ENCODE measurements around the gene UBXN1. TPM values are rescaled to one million over a fixed set of nuclear protein-coding genes. Genes with fewer than 3 reads are reported as not detected.
"Not testable (repeated sequence)": the region's sequence is repeated elsewhere in the genome, so short reads cannot be mapped to it uniquely, and the experiment has no call there.

Gene UBXN1
- polyA plus RNA-seq, 3 donors, result 127 to 237 (median 188) TPM

- H3K27ac ChIP-seq (ENCODE audit: low read depth, low read length), result no peak overlapping the region
- 36 to 40% (median 39%) methylated on average over 4 of the region's 4 CpGs for WGBS, 3 donors
Observed at GRCh38 chr11:62680825-62681240, 2.0 kb upstream of the UBXN1 start.

- 3 to 5% (median 4%) methylated on average over 16 of the region's 16 CpGs for WGBS, 3 donors
- peak overlapping the region; percentile 68 for H3K27ac ChIP-seq (ENCODE audit: low read depth, low read length)
Observed at GRCh38 chr11:62678433-62678769, 472 bp downstream of the UBXN1 start.

- H3K27ac ChIP-seq (ENCODE audit: low read depth, low read length), result no peak overlapping the region
- WGBS, 3 donors, result 78 to 81% (median 80%) methylated on average over 15 of the region's 15 CpGs
Observed at GRCh38 chr11:62677714-62678113, 1.2 kb downstream of the UBXN1 start.

DNA sequence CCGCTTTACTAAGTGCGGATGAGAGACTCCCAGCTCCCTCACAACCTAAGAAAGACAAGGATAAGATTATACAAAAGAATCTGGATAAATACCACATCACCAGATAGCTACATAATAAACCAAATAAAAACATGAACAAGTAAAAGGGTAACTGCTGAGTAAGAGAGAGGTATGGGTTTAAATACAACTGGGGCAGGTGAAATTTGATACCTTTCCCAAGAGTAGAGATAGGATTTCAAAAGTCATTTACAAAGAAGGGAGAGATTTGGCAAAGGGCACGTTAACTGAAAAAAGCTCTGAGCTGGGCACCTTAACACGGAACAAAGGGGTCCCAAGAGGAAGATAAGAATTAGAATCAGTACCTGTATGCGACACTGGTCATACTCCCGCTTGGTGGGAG lies 1.7 kb downstream of the UBXN1 start:
- WGBS, 3 donors, result 70 to 82% (median 77%) methylated on average over 6 of the region's 6 CpGs

GRCh38 chr11:62676698-62677097 lies 2.2 kb downstream of the UBXN1 start:
- H3K27ac ChIP-seq (ENCODE audit: low read depth, low read length), result no peak overlapping the region
- WGBS, 3 donors, result 26 to 57% (median 53%) methylated on average over 6 of the region's 6 CpGs

More for the DNA sequence above, 1.7 kb downstream of the UBXN1 start:
- H3K27ac ChIP-seq (ENCODE audit: low read depth, low read length), result no peak overlapping the region

DNA sequence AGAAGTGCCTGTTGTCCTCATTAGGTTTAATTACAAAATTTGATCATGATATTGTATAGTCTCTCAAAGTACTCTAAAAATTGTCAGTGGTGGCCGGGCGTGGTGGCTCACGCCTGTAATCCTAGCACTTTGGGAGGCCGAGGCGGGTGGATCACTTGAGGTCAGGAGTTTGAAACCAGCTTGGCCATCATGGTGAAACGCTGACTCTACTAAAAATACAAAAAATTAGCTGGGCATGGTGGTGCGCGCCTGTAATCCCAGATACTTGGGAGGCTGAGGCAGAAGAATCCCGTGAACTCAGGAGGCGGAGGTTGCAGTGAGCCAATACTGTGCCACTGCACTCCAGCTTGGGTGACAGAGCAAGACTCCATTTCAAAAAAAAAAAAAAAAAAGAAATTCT lies 3.5 kb downstream of the UBXN1 start:
- not testable (repeated sequence) for H3K27ac ChIP-seq (ENCODE audit: low read depth, low read length)
- WGBS, 3 donors, result 89 to 98% (median 92%) methylated on average over 10 of the region's 10 CpGs

DNA sequence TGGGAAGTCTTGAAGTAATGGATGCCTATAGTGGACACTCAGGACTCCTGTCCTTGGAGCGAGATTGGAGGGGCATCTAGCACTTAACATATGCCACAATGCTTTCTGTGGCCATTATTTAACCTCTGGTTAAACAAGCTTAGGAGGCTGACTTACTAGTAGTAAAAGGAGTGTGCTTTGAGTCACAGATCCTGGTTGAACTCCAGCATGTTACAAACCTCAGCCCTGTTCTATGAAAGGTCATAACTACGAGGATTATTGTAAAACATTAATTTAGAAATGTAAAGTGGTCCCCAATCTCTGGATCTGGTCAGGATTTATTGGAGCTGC lies 5.7 kb downstream of the UBXN1 start:
- no peak overlapping the region for H3K27ac ChIP-seq (ENCODE audit: low read depth, low read length)
- 75 to 82% (median 80%) methylated on average over 2 of the region's 2 CpGs for WGBS, 3 donors

- peak within 1 kb of the TSS; percentile 62 for H3K27ac ChIP-seq (ENCODE audit: low read depth, low read length)
- 0 to 1% (median 0%) methylated on average over 58 to 59 of the region's 59 CpGs for WGBS, 3 donors
Observed at GRCh38 chr11:62671608-62672389, 7.1 kb downstream of the UBXN1 start, which contains the start of the genes LBHD1 and UQCC3. Gene LBHD1, minus strand, starts transcription at chr11:62672267. Its CDS starts 2,236 bp downstream, at chr11:62670031. Gene UQCC3, plus strand, starts transcription at chr11:62671673. Its CDS starts 73 bp downstream, at chr11:62671746.

GRCh38 chr11:62671236-62671607 lies 7.7 kb downstream of the UBXN1 start:
- WGBS, 3 donors, result 0% methylated on average over 17 of the region's 17 CpGs
- peak overlapping the region; percentile 62 for H3K27ac ChIP-seq (ENCODE audit: low read depth, low read length)

DNA sequence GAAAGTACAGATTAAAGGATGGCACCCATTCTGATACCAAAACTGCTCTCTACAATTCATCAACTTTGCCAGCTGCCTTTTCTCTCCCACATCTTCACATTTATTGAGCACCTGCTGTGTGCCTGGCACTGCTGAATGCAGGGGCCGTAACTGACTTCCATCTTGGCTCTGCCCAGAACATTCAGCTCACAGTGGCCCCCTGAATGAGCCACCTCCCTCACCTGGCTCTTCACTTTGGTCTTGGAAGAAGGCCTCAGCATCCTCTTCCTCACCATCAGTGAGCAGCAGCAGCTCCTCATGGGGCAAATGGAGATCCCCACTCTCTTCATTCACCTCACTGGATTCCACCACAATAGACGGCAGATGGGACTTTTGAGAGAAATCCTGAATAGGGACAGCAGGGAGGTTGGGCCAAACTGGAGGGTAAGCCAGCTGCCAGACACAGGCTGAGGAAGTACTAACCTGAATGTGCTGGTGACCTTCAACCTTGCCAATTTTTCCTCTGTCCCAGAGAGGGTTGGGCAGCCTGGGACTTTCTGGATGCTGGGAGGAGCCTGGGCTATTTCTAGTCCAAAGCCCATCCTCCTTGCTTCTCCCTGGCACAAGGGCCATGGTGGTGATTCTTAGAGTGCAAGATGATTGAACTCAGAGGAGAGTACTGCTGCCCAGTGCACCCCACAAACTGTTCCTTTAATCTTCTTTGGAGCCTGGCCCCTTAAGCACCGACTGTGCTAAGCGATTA lies 9.3 kb downstream of the UBXN1 start:
- H3K27ac ChIP-seq (ENCODE audit: low read depth, low read length), result no peak overlapping the region
- 50 to 79% (median 75%) methylated on average over 4 of the region's 4 CpGs for WGBS, 3 donors

DNA sequence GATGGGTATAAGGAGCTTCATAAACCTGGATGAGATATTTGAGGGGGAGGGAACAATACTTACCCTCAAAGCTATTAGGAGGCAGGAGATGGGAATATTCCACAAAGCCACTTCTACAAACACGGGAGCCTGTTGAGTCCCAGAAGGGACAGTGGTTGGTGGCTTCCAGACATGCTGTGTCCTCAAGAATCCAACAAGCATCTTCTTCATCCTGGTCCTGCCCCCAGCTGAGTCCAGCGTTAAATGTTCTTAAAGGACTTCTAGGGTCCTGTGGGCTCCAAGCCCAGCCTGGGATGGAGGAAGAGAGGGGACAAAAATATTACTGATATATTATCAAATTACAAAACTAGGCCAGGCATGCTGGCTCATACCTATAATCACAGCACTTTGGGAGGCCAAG lies 11.4 kb downstream of the UBXN1 start:
- H3K27ac ChIP-seq (ENCODE audit: low read depth, low read length), result no peak overlapping the region
- 74 to 84% (median 77%) methylated on average over 2 of the region's 2 CpGs for WGBS, 3 donors

- 36 to 58% (median 57%) methylated on average over 16 of the region's 16 CpGs for WGBS, 3 donors
- peak overlapping the region; percentile 53 for H3K27ac ChIP-seq (ENCODE audit: low read depth, low read length)
Observed at GRCh38 chr11:62666259-62666926, 12.5 kb downstream of the UBXN1 start.

DNA sequence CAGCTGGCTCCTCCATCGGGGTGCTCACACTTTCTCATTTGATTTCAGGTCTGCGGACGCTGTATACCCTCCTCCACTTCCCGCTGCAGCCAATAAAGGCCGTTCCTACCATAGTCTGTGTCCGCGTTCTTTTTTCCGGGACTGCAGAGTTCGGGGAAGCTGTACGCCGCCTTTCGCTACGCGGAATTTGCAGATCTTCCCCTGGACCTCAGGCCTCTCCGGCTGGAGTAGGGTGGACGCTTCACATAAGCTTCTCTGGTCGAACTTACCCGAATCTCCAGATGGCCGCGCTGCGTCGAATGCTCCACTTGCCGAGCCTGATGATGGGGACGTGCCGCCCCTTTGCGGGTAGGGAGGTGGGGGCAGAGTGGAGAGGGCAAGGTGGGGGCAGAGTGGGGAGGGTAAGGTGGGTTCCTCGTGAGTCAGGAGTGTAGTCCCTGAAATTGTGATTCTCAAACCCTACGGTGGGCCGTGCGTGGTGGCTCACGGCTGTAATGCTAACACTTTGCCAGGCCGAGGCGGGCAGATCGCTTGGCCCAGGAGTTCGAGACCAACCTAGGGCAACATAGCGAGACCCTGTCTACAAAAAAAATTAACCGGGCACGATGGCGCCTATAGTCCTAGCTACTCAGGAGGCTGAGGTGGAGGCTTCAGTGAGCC lies 13.1 kb downstream of the UBXN1 start:
- H3K27ac ChIP-seq (ENCODE audit: low read depth, low read length), result peak overlapping the region; percentile 53
- WGBS, 3 donors, result 2 to 6% (median 5%) methylated on average over 39 of the region's 39 CpGs

DNA sequence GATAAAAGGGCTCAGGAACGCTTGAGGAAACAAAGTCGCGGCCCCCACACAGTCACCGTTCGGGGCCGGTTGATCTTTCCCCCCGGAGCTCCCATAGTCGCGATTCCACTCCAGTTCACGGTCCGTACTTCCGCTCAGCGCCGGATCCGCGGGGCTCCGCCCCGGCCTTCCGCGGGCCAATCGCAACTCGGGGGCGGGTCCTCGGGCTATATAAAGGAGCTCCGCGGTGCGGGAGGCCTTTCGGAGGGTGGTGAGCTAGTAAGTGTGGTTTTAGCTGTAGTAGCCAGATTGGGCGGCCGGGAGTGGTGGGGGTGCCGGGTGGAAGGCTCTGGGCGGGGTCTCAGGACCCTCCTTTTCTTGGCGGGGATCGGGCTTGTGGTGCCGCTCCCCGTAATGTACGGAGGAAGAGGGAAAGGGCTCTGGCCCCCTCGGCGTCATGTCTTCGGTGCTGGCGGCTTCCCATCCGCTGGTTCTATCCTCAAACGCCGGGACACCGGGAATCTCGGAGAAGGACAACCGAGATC lies 13.7 kb downstream of the UBXN1 start, which contains the start of the genes C11orf98 and CSKMT:
Gene C11orf98, minus strand, starts transcription at position 136 of the 524 bp plus-strand sequence. Its CDS starts 41 bp downstream, at position 95.
Gene CSKMT, plus strand, starts transcription at position 238 of the 524 bp plus-strand sequence. CDS start 568 bp downstream, outside the sequence.
- WGBS, 3 donors, result 0 to 1% (median 1%) methylated on average over 46 to 47 of the region's 47 CpGs
- peak within 1 kb of the TSS; percentile 53 for H3K27ac ChIP-seq (ENCODE audit: low read depth, low read length)

- 2 to 3% (median 3%) methylated on average over 36 of the region's 36 CpGs for WGBS, 3 donors
- H3K27ac ChIP-seq (ENCODE audit: low read depth, low read length), result no peak overlapping the region
Observed at GRCh38 chr11:62664405-62665074, 14.3 kb downstream of the UBXN1 start.

GRCh38 chr11:62656796-62657429 lies 22.0 kb downstream of the UBXN1 start:
- 43 to 74% (median 71%) methylated on average over 5 of the region's 5 CpGs for WGBS, 3 donors
- no peak overlapping the region for H3K27ac ChIP-seq (ENCODE audit: low read depth, low read length)

DNA sequence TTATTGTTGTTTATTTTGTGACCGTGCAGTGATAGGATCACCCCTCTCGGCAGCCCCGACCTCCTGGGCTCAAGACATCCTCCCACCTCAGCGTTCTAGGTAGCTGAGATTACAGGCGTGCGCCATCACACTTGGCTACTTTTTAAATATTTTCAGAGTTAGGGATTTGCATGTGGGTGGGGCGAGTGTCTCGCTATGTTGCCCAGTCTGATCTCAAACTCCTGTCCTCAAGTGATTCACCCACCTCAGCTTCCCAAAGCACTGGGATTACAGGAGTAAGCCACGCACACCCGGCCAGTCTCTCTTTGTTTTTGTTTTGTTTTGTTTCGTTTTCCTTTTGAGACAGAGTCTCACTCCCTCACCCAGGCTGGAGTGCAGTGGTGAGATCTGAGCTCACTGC lies 24.6 kb downstream of the UBXN1 start:
- H3K27ac ChIP-seq (ENCODE audit: low read depth, low read length), result no peak overlapping the region
- WGBS, 3 donors, result 88 to 91% (median 89%) methylated on average over 11 of the region's 11 CpGs

All from adipose tissue (tissue), 3 donors.